Measurements from ENCODE around the gene XXYLT1. TPM values are rescaled to one million over a fixed set of nuclear protein-coding genes. Genes with fewer than 3 reads are reported as not detected.
A peak's percentile ranks its signal among the peaks of the same experiment; 100 is the strongest.

XXYLT1 gene
- total and polyA plus RNA-seq, 12 donors = 6.2 to 14.6 (median 9.3) TPM

DNA sequence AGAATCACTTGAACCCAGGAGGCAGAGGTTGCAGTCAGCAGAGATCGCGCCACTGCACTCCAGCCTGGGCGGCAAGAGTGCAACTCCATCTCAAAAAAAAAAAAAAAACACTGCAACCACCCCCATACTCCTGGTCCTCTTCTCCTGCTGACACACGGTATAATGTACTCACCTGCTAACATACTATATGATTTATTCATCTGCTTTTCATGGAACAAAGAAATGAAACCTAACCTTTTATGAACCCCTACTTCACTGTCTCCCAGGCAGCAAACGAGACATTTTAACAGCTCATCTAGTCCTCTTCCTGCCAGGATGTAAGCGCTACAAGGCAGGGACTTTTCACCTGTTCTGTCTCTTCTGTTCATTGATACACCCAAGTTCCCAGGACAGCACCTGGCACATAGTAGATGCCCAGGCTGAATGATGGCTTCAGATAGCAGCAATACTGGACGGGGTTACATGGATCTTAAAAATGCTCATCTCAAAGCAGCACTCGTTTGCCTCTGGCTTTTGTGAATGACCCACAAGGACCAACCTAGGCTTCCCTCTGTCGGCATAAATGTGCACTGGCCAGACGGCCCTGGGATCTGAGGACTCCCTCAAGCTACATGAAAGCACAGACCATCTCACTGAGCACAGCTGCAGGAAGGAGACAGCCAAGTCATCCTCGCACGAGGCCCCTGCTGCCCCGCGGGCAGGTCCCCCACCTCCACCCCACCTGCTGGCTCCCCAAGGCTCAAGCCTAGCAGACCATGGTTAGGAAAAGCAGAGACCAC lies 20.3 kb downstream of the XXYLT1 start:
- Histone ChIP-seq H3K27ac (no peak overlapping the region), H3K9me3 (replicated peaks in 1 of 3) (no peaks in the 10 kb centered on the region), H3K4me3 (no peak overlapping the region), H3K36me3 (replicated peaks in 1 of 2) (no peaks in the 10 kb centered on the region), H3K4me1 (replicated peaks in 1 of 2) (peaks cover 0 to 3% of the 10 kb centered on the region in 2 donors), H3K27me3 (no peaks in the 10 kb centered on the region)
- TF ChIP-seq, protein P1, sequence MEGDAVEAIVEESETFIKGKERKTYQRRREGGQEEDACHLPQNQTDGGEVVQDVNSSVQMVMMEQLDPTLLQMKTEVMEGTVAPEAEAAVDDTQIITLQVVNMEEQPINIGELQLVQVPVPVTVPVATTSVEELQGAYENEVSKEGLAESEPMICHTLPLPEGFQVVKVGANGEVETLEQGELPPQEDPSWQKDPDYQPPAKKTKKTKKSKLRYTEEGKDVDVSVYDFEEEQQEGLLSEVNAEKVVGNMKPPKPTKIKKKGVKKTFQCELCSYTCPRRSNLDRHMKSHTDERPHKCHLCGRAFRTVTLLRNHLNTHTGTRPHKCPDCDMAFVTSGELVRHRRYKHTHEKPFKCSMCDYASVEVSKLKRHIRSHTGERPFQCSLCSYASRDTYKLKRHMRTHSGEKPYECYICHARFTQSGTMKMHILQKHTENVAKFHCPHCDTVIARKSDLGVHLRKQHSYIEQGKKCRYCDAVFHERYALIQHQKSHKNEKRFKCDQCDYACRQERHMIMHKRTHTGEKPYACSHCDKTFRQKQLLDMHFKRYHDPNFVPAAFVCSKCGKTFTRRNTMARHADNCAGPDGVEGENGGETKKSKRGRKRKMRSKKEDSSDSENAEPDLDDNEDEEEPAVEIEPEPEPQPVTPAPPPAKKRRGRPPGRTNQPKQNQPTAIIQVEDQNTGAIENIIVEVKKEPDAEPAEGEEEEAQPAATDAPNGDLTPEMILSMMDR (IDR thresholded peaks at IDR 0.05) = peak in 3 of 6 experiments; percentile 40 to 51 (median 48)
- TF ChIP-seq POLR2A (IDR thresholded peaks at IDR 0.05) = no peak
- DNase-seq = peak in 3 of 7 donors; percentile 17 to 85 (median 34)
- 61 to 69% (median 65%) methylated on average over 11 to 14 of the region's 14 CpGs for WGBS, 4 donors
- intact Hi-C loops (cut with DNase I) = loop anchor here in 1 of 2 donors (10.0 kb wide), 1 partner anchor 136 kb away; no protein-coding TSS in a partner anchor

DNA sequence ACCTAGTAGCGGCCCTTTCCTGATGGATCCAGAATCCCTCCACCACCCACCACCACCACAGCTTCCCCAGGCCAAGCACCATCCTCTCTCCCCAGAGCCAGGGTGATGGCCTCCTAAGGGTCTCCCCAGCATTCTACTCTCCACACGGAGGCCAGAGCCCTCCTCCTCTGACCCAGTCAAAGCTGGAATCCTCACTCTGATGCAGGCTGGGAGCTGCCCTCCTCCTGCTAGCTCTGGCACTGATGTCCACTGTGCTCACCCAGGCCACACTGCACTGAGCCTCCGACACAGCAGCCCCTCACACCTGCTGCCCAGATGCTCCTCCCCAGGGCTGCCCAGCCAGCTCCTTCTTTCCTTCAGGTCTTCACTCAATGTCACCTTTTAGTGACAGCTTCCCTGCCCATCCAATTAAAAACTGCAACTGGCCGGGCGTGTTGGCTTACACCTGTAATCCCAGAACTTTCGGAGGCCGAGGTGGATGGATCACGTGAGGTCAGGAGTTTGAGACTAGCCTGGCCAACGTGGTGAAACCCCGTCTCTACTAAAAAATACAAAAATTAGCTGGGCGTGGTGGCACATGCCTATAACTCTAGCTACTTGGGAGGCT lies 21.0 kb downstream of the XXYLT1 start:
- peaks cover 0 to 3% of the 10 kb centered on the region in 2 donors for H3K4me1 ChIP-seq (replicated peaks in 1 of 2)
- WGBS, 4 donors = 89 to 93% (median 90%) methylated on average over 11 of the region's 11 CpGs

DNA sequence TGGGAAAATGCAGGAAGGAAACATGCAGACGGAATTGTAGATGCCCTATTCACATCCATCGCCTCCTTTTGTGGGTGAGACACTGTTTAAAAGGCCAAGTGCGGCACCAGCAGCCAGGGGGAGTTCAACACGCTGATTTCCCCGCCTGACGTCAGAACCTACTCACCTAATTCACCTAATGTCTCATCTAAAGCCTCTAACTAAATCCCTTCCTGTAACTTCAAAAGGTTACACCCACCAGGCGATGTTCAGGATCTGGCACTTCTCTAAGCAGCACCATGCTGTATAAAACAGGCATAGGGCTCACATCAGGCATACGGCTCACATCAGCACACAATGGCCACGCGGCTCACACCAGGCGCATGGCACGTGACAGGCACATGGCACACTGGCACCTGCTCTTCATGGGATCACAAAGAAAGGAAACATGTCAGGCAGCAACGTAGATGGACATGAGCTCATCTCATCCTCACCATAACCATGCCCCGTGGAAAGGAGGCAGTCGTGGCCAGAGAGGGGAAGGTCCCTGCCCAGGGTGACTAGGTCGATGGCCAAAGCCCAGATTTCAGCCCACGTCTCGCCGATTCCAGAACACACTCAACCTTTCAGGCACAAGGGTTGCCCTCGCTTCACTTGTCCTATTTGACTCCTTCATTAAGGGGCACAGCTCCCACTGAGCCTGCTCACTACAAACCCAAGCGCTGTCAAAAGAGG lies 21.7 kb downstream of the XXYLT1 start:
- Histone ChIP-seq H3K27me3 (no peaks in the 10 kb centered on the region), H3K27ac (no peak overlapping the region), H3K36me3 (replicated peaks in 1 of 2) (no peaks in the 10 kb centered on the region), H3K4me1 (replicated peaks in 1 of 2) (peaks cover 0 to 3% of the 10 kb centered on the region in 2 donors), H3K4me3 (no peak overlapping the region), H3K9me3 (replicated peaks in 1 of 3) (no peaks in the 10 kb centered on the region)
- TF ChIP-seq, protein P1 (IDR thresholded peaks at IDR 0.05) = no peak
- intact Hi-C loops (cut with DNase I) = no loop called here
- peak in 3 of 7 donors; percentile 8 to 48 (median 10) for DNase-seq
- WGBS, 4 donors = 96 to 97% (median 96%) methylated on average over 15 to 21 of the region's 21 CpGs

More for the DNA sequence above, 21.0 kb downstream of the XXYLT1 start:
- no peaks in the 10 kb centered on the region for H3K36me3 ChIP-seq (replicated peaks in 1 of 2)
- intact Hi-C loops (cut with DNase I) = loop anchor here in 1 of 2 donors (10.0 kb wide), 1 partner anchor 135 kb away; no protein-coding TSS in a partner anchor
- peak in 3 of 7 donors; percentile 8 to 37 (median 17) for DNase-seq
- no peak overlapping the region for H3K4me3 ChIP-seq
- H3K27ac ChIP-seq = no peak overlapping the region
- H3K9me3 ChIP-seq (replicated peaks in 1 of 3) = no peaks in the 10 kb centered on the region
- H3K27me3 ChIP-seq = no peaks in the 10 kb centered on the region
- no peak for TF ChIP-seq POLR2A (IDR thresholded peaks at IDR 0.05)
- TF ChIP-seq, protein P1 (IDR thresholded peaks at IDR 0.05) = no peak

DNA sequence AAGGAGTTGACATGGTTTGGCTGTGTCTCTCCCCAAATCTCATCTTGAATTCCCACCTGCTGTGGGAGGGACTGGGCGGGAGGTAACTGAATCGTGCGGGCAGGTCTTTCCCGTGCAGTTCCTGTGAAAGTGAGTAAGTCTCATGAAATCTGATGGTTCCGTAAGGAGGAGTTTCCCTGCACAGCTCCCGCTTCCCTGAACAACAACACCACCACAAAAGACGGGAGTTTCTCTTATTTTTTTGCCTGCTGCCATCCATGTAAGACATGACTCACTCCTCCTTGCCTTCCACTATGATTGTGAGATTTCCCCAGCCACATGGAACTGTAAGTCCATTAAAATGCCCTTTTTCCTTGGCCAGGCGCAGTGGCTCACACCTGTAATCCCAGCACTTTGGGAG lies 22.7 kb downstream of the XXYLT1 start:
- TF ChIP-seq POLR2A (IDR thresholded peaks at IDR 0.05) = no peak
- TF ChIP-seq, protein P1 (IDR thresholded peaks at IDR 0.05) = no peak
- Histone ChIP-seq H3K9me3 (replicated peaks in 1 of 3) (no peaks in the 10 kb centered on the region), H3K4me1 (replicated peaks in 1 of 2) (no peaks in the 10 kb centered on the region), H3K27ac (no peak overlapping the region), H3K36me3 (replicated peaks in 1 of 2) (no peaks in the 10 kb centered on the region), H3K4me3 (no peak overlapping the region), H3K27me3 (no peaks in the 10 kb centered on the region)
- WGBS, 4 donors = 96 to 98% (median 97%) methylated on average over 8 of the region's 8 CpGs
- intact Hi-C loops (cut with DNase I) = no loop called here
- peak in 2 of 7 donors; percentile 12 to 21 for DNase-seq

Measured in adrenal gland (tissue), 12 donors.